HCEC 1CT (cell line): ENCODE measurements around the gene FSTL4.
A peak's percentile ranks its signal among the peaks of the same experiment; 100 is the strongest.

ENCODE experiments used
- DNase-seq: peaks from one replicate; pipeline ENCODE4 v3.0.0-alpha.2; 2017

FSTL4 gene

DNA sequence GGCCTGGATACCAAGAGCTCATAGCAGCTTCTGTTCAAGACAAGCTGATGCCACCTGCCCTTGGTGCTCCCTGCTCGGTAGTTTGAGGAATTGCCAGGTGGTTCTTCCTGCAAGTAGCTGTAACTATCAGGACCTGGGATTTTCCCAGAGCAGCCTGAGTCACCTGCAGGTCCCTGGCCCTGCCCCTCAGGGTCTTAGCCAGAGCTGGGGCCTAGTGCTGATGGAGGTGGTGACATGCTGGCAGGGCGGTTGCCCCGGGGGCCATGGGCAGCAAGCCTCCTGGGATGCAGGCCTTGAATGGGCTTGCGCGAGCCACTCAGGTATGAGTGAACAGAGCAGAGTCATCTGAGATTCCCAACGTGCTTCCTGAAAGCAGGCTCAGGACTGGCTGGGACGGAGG is 298.3 kb downstream of the FSTL4 start:
- DNase-seq: no peak

DNA sequence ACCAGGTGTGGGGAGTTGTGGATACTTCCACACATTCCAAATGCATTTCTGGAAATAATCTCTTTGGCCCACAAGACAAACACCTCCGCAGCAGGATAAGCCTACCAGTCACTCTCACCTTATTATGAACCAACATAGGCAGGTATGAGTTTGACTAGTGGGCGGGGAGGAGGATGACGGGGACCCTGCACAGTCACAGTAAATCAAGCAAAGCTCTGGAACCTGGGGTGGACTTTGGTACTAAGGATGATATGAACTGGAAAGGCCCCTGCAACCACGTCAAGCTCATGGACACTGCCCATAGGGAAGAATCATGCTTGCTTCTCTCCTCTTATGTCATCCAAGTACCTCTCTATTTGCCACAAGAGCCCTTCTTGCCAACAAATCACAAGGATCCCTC is 301.2 kb downstream of the FSTL4 start:
- DNase-seq: no peak

DNA sequence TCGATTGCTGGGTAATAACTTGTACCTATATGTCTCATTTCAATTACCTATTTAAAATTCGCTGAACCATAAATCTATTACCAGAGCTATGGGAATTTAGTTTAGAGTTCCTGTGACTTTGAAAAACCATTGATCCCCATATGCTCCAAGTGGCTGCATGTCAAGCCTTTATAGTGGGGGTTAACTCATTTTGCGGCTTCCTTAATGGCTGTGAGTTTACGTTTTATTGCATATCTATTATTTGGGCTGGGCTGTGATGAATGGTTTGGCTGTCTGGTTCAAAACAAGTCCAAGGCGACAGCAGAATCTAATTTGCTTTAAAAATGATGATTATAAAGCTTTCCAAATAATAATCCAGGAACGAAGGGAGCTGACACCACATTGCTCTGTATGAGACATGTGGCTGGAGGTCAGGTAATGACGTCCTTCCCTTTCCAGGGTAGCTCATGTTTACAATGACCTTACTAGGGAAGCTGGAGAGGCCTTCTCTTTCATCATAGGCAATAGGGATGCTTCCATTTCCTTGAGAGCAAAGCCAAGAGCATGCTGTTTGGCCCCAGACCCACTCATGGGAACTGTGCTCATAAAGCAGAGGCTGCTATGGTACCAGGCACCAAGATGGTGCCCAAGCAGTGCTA is 302.2 kb downstream of the FSTL4 start:
- no peak for DNase-seq

DNA sequence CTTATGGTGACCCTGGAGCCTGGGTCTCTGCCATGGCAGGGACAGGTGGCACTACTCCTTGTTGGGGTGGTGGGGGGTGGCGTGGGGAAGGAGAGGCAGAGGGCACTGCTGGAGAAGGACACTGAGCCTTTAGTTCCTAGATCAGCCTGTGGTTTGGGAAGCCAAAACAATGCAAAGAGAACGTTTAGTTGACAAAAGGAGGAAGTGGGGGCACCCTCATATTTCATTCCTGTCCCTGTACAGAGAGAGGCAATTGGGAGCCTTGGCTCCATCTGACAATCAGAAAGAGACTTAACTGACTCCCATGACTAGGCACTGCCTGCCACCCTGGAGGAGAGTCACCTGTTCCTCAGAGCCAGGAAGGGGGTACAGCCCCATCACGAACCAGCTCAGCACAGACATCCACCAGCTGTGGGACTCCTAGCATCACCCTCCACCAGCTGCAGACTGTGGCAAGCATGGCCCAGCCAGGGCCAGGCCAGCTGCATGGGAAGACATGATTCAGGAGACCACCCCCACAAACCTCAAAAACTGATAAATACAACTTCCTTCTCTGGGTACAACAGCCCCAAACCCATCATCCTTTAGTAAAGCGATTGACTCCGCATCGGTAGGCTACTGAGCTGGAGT is 303.1 kb downstream of the FSTL4 start:
- no peak for DNase-seq

DNA sequence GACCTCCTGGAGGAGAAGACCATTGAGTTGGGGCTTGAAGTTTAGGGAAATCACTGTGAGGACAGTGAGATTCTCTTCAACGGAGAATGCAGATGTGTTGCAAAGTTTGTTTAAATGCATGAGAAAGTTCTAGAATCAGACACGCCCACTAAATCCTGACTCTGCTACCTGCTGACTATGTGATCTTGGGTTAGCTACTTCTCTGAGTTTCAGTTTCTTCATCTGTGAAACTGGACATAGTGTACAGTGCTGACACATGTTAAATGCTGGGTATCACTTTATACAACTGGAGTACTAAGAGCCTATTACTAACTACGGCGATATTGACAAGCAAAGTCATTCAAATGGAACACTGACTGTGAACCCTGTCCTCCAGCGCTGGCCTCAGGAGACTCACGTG is 305.1 kb downstream of the FSTL4 start:
- no peak for DNase-seq

DNA sequence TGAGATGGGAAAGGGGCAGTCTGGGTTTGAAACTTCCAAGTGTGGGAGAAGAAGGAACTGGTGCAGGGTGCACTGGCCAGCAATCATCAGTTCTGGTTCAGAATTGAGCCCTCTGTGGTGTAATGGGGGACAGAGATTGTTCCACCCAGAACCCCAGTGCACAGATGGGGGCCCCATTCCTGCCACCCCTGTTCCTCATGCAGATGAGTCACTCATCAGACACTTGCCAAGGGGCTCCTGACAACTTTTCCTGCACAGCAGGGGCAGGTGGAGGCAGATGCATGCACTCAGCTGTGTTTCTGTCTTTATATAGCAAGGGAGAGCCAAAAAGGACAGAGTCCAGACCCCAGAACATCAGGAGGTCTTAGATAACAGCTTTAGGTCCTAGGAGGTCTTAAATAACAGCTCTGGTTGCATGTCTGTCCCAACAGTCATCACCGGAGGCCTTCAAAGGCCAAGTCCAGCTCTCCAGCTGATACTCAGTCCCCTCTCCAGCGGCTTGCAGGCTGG is 307.6 kb downstream of the FSTL4 start:
- DNase-seq: no peak

DNA sequence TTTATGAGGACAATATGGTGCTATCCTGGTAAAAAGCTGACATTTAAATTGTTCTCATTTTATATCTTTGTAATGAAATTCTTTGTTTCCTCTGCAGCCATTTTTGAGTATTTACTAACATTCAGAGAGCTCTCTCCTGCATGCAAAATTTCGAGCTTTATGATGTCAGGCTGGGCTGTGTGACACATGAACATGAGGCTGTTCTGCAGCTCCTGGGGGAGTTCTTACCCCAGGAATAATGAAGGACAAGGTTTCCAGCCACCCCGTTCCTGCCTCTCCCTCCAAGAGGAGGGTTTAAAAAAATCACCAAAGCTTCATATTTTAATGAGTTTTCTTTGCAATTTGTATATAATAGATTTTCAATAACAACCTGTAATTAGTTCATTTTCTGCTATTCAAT is 308.2 kb downstream of the FSTL4 start:
- no peak for DNase-seq

DNA sequence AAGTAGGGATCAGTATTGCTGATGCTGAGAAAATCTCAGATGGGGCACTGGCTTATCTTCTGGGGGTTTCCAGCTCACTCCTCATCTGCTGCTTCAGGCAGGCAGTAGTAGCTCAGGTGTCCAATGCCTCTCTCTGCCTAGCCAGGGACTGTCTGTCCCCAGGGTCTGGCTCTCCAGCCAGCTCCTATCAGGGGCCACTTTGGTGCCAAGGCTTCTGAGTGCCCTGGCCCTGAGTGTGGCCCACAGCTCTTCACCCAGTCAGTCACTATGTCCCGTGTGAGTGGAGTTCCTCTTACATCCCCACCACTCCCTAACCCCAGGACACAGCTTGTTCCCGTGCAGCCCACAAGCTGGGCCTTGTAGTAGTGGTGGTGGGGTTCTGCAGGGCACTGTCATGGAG is 309.0 kb downstream of the FSTL4 start:
- no peak for DNase-seq

DNA sequence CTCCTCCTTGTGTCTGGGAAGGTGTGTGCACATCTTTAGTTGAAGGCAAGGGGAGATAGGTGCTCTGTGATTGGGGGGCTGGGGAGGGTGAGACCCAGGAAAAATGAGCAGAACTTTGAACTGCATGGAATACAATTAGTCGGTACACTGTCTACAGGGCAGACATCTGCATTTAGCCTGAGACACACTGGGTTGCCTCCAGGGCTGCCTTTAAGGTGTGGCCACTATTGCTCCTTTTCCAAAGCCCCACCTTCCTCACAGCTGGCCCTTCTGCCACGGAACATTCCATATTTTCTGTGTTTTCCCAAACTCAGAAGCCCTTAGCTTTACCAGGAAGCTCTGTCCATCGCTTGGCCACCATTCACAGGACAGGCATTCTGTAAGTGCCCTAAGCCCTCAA is 312.6 kb downstream of the FSTL4 start:
- no peak for DNase-seq

DNA sequence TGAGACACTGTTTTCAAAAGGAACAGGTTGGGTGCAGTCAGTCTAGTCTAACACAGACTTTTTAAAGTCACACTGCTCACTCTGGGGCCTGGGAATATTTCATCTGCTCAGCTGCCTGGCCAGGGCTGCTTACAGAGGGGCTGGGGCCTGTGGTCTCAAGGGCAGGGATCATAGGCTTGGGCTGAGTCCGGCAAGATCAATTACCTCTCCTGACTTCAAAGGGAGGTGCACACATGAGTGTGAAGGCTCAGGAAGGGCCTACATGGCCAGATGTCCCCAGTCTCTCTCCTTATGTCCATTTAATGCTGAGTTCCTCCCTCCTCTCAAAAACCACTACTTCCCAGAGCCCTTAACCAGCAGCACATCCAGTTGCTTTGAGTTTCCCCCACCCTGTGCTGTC is 313.3 kb downstream of the FSTL4 start:
- DNase-seq: no peak

DNA sequence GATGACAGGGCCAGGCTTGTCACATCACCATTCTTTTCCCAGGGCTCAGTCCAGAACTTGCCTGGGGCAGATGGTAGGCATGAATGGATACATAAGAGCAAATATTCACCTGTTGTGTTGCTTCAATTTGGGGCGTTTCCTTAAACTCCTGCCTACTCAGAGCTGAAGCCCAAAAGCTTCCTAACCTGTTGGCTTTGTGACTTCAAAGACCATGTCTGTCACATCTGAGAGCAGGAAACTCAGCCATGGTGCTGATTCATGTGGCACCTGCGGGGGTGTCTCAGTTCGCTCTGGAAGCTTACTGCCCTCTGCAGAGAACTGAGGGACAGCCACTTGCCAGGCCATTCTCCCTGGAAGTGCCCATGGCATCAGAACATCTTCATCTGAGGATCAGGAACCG is 313.9 kb downstream of the FSTL4 start:
- DNase-seq: no peak

DNA sequence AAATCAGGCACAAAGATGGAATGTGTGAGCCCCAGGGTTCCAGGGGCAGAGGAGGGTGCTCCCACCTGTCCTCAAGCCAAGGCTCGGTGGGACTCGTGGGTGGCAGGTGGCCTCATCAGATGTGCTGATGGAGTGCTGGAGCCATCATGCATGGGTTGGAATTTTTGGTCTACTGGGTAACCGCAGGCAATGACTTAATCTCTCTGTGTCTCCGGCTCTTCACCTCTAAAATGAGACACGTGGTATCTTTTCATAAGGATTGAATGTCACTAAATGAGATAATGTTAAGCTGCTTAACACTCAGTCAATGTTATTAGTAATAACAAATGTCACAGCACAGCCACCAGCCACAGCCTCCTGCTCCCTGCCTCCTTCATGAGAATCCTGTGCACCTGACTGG is 315.0 kb downstream of the FSTL4 start:
- no peak for DNase-seq

DNA sequence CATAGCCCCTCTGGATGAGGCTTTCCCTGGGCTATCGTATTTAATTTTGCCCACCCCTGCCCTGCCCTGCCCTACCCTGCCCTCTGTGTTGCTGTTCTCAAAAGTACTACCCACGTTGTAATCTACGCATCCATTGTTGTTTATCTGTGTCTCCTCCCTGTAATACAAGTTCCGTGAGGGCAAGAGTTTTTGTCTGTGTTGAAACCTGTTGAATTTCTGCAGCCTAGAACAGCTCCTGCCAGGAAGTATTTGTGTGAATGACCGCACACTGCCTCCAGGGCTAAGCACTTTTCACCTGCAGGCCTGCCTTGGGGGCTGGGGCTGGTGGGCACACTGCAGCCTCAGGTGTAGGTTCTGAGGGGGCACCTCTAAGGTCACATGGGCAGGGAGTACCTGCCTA is 315.7 kb downstream of the FSTL4 start:
- no peak for DNase-seq

DNA sequence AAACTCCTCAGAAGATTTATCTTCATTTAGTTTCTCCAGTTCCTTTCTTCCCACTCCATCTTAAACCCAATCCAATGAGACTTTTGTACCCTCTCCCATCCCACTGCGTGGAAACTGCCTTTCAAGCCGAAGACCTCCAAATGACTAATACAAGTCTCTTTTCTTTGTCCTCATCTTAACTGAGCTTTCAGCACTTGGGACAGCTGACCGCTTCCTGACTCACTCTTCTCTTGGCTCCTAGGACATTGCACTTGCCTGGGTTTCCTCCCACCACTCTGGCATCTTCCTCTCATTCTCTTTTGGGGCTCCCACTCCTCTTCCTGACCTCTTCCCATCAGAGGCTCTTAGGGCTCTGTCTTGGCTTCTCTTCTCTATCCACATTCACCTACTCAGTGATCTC is 316.8 kb downstream of the FSTL4 start:
- DNase-seq: no peak

DNA sequence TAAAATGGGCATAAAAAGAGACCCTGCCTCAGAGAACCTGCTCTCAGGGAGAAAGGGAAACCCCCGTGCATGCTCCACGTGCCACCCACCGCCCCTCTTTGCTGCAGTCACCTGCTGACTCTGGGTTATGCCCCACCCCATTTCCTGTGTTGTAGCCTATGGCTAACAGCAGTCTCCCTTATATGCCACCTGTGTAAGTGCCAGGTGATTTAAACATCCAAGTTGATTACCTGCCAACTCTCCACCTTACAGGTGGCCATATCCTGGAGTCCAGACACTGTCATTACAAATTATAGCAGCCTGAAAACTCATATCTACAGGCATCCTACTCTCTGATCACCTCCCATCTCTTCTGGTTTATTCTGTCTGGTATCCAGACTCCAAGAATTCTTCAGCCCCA is 318.0 kb downstream of the FSTL4 start:
- no peak for DNase-seq

DNA sequence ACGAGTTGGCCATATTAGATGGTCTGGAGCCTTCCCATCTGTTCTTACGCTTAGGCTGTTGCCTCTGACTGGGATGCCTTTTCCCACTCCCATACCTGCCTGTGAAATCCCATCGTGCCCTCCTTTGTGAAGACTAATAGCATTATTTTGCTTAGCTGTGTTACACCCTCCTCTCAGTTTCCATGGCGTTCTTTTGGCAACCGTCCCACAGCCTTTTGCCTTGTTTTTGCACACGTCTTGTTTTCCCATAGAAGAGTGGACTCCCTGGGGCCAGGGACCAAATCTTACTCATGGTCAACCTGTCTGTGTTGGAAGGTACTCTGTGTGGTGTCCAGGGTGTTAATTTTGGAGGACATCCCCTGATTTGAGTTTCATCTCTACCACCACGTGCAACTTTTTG is 318.4 kb downstream of the FSTL4 start:
- DNase-seq: no peak

DNA sequence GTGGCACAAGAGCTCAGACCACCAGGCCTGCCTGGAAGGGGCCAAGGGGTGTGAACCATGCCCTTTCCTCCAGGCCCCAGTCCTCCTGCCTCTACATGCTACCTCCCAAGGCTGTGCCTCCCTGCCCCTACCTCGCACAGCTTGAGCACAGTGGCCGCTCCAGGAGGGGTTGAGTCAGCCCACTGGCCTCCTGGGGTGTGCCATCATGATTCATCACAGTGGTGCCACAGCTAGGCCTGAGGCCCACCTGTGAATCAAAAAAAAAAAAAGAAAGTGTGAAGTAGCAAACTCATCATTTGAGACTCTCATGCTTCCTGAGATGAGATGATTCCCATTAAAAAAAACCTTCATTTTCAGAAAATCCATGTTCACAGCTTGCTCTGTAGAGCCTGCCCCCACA is 320.0 kb downstream of the FSTL4 start:
- DNase-seq: no peak

DNA sequence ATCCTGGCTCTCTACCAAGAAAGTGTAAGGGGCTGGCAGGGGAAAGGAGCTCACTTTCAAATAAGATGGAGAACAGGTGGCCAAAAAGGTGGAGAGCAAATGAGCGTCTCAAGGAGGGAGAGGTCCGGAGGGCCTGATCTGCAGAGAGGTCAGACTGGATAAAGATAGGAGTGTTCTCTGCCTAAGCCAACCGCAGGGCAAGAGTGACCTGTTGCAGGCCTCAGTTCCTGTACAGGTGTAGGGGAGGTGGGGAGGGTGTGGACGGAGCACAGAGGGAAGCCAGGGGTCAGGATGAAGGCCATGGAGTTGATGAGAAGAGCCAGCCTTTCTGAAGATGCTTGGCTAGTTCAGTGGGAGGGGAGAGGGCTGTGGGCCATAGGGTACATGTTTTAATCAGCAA is 320.8 kb downstream of the FSTL4 start:
- DNase-seq: no peak

DNA sequence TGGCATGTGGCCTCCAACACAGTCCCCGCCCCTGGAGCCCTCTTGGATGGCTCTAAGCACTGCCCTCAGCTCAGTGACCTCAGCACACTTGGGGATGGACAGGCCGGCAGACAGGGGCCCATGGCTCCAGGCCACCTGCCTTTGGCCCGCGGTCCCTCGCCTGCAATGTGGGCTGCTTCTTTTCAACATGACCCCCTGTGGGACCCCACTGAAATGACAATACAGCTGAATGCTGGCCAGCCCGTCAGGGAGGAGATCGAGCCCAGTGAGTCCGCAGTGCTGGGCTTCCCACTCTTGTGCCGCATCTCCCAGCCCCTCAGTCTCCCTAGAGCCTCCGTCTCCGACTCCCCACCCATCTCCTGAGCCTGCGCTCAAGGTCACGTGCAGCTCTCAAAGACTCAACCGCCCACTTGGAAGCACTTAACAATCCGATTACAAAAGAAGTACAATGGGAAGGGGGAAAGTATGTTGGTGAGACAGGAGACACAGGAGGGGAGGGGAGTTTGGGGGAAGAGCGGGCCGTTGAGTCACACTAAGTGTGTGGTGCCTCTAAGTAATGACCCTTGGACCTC is 321.6 kb downstream of the FSTL4 start:
- DNase-seq: no peak

DNA sequence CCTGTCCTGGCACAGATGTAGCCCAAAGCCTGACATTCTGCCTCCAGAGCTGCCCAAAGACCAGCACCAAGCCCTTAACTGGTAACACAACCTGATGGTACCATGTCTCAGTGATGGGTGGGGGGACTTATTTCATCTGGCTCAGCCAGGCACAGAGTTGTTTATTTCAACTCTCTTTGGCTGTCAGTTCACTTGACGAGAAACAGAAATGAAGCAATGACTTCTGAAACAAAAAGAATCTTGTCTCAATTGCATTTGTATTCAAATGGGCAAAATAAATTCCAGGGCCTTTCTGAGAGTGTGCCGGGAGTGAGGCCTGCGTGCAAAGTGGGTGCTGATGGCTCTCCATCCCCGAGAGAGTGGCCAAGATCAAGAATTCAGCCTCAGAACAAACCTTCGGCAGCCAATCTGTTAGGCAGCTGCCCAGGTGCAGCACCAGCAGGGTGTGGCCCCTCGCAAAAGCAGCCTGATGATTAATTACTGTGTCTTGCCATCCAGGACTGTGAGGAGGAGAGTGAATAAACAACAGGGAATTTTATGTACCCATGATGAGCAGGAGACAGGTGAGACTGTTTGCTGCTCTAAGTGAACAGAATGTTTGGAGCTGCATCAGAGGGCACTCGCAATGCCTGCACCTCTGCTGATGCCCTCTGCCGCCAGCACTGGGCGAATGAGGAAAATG is 322.5 kb downstream of the FSTL4 start:
- DNase-seq: no peak

DNA sequence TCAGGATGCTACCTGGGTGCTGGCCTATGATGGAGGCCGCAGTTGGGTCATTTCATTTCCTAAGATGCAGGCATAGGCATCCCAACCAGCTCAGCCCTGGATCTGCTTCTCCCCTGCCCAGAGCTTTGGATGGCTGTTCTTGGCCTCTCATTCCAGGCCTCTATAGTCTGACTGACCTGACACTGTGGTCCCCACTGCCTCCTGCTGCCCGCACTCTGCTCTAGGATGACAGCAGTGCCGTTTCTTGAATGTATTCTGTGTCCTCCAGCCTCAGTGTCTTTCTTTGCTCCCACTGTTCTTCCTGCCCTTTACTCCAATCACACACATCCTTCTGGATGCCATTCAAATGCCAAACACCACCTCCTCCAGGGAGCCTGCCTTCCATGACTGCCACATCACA is 324.8 kb downstream of the FSTL4 start:
- peak; percentile 39 for DNase-seq

DNA sequence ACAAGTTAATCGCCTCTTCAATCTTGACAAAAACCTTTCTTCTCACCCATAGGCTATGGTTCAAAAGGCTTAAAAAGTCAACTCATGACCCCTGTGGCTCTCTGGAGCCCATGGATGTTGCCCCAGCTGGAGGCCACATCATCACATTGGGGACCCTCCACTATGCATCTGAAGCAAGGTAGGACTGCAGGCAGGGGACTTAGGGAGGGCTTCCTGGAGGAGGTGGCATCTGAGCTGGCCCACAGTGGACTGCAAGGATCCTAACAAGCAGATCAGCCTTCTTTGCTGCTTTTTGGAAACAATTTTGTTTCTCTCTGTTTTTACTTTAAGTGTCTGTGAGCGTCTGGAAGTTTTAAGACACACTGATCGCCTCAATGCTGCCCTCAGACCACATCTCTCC is 325.9 kb downstream of the FSTL4 start:
- DNase-seq: no peak

DNA sequence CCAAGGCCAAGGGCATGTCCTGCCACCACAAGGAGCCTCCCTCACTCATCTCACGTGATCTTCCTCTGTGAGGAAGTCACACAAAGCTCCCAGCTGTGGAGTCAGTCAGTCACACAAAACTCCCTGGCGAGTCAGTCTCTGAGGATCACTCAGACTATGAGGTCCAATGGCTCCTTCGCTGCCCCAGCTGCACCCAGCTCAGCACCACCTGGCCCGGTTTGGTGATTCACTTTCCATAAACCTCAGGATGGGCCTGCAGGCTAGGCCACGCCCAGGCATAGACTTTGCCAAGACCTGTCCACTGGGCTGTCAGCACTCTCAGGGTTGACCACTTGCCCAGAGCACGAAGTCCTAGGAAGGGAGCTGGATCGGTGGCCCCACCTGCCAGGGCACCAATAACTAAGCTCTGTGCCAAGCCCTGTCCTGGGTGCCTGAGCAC is 326.7 kb downstream of the FSTL4 start:
- DNase-seq: peak; percentile 54

DNA sequence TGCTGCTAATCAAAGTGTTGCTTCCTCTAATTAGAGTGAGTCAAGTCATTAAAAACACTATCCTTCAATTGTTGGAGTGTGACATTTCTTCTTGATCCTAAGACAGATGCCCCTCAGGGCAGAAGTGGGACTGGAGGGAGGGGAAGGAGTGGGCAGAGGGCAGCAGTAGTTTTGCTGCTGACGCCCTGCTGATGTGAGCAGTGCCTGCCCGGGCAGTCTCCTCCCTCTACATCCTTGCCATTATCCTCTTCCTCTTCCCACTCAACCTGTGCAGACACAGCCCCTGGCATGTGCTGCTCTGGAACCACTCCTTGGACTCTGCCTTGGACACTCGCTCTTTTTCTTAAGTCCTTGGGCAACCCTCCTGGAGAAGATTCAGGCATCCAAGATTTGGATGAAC is 328.0 kb downstream of the FSTL4 start:
- DNase-seq: no peak
